Femur (tissue), 1 donor: ENCODE measurements around the gene ASTN2.
A peak's percentile ranks its signal among the peaks of the same experiment; 100 is the strongest.

ENCODE experiments used
- DNase-seq: peaks from one replicate; pipeline ENCODE4 v3.0.0-alpha.2; 2017

The ASTN2 gene

GRCh38 chr9:117104716-117105495 is 310.0 kb downstream of the ASTN2 start:
- DNase-seq: no peak

GRCh38 chr9:117104206-117104605 is 310.7 kb downstream of the ASTN2 start:
- DNase-seq: no peak

- DNase-seq: no peak
Observed at GRCh38 chr9:117103438-117104110, 311.3 kb downstream of the ASTN2 start.

- no peak for DNase-seq
Observed at GRCh38 chr9:117101008-117101407, 313.8 kb downstream of the ASTN2 start.

- no peak for DNase-seq
Observed at GRCh38 chr9:117098331-117098730, 316.5 kb downstream of the ASTN2 start.

GRCh38 chr9:117097761-117098160 is 317.1 kb downstream of the ASTN2 start:
- no peak for DNase-seq

GRCh38 chr9:117096138-117096537 is 318.7 kb downstream of the ASTN2 start:
- DNase-seq: no peak

- DNase-seq: no peak
Observed at GRCh38 chr9:117095081-117095480, 319.8 kb downstream of the ASTN2 start.

GRCh38 chr9:117093891-117094844 is 320.7 kb downstream of the ASTN2 start:
- DNase-seq: peak; percentile 69

GRCh38 chr9:117092582-117092981 is 322.3 kb downstream of the ASTN2 start:
- DNase-seq: no peak

- DNase-seq: no peak
Observed at GRCh38 chr9:117091529-117091928, 323.3 kb downstream of the ASTN2 start.

- DNase-seq: no peak
Observed at GRCh38 chr9:117088786-117089185, 326.1 kb downstream of the ASTN2 start.

GRCh38 chr9:117088140-117088539 is 326.7 kb downstream of the ASTN2 start:
- DNase-seq: no peak

GRCh38 chr9:117084221-117084620 is 330.6 kb downstream of the ASTN2 start:
- no peak for DNase-seq

GRCh38 chr9:117083559-117083958 is 331.3 kb downstream of the ASTN2 start:
- DNase-seq: no peak

GRCh38 chr9:117081641-117082317 is 333.1 kb downstream of the ASTN2 start:
- DNase-seq: peak; percentile 21

- no peak for DNase-seq
Observed at GRCh38 chr9:117080765-117081390, 334.0 kb downstream of the ASTN2 start.

GRCh38 chr9:117076571-117077290 is 338.1 kb downstream of the ASTN2 start:
- DNase-seq: no peak

- no peak for DNase-seq
Observed at GRCh38 chr9:117075636-117076035, 339.2 kb downstream of the ASTN2 start.

GRCh38 chr9:117074784-117075520 is 339.9 kb downstream of the ASTN2 start:
- no peak for DNase-seq

- DNase-seq: no peak
Observed at GRCh38 chr9:117074342-117074662, 340.6 kb downstream of the ASTN2 start.
